Activated CD4-positive, alpha-beta T cell treated with anti-CD3 and anti-CD28 coated beads, Interleukin-2, amount 10 ng/mL, durations not matched to agents 24 days and 14 days (primary cell): ENCODE measurements around the gene CFAP100. TPM values are rescaled to one million over a fixed set of nuclear protein-coding genes. Genes with fewer than 3 reads are reported as not detected.

Experiments used
- DNase-seq: peaks from one replicate; pipeline ENCODE4 v3.0.0; 2022
- H3K27ac Mint-ChIP-seq: one replicate; pipeline ENCODE4 v1.8.0; 2022; ENCODE audit warnings: mild to moderate bottlenecking, mixed read lengths
- H3K27me3 Mint-ChIP-seq: one replicate; pipeline ENCODE4 v1.8.0; 2022; ENCODE audit warnings: mixed read lengths
- H3K36me3 Mint-ChIP-seq: one replicate; pipeline ENCODE4 v1.8.0; 2022; ENCODE audit warnings: low read depth, mild to moderate bottlenecking, mixed read lengths
- H3K4me1 Mint-ChIP-seq: one replicate; pipeline ENCODE4 v1.8.0; 2021; ENCODE audit warnings: mixed read lengths
- H3K4me3 Mint-ChIP-seq: one replicate; pipeline ENCODE4 v1.8.0; 2022; ENCODE audit warnings: mild to moderate bottlenecking, moderate library complexity, mixed read lengths
- H3K9me3 Mint-ChIP-seq: one replicate; pipeline ENCODE4 v1.8.0; 2021; ENCODE audit warnings: mixed read lengths
- intact Hi-C: fragments of 100-400 bp; cut with micrococcal nuclease; formaldehyde crosslinking; loops from one replicate; pipeline ENCODE4 v1.15.1; 2023
- total RNA-seq: library from RNA; stranded (reverse); gene quantifications from 2 replicates; pipeline ENCODE4 v1.2.3, GENCODE V29; 2022

The CFAP100 gene
- total RNA-seq, 1 donor from 2014 or later, result not detected

DNA sequence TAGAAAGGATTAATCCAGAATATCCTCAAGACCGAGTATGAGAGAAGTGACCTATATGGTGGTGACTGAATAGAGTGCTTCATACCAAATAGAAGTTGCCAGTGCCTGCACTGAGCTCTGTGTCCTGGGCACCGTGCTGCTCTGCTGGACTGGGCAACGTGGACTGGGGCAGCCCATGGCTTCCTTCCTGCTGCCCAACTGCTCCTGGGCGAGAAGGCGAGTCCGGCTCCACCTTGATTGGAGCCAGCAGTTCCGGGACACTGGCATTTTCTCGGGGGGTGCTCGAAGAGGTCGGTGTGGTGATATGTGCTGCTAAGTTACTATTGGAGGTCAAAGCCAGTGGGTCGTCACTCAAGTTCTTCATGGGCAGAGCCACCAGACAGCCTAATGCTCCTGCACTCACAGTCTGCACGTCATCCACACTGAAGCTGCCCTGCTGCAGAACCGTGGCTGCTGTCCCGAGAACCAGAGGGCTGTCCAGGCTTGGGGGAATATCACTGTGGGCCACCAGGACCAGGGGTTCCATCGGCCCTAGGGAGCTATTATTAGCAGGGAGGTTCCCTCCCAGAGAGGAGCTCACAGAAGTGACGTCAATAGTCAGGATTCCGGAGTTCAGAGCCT, 66.9 kb downstream of the CFAP100 start:
- H3K36me3 Mint-ChIP-seq, result peaks cover 62% of the 10 kb centered on the region
- intact Hi-C loops, result no loop called here
- H3K27me3 Mint-ChIP-seq, result no peaks in the 10 kb centered on the region
- H3K4me3 Mint-ChIP-seq, result no peak overlapping the region
- no peak for DNase-seq
- no peaks in the 10 kb centered on the region for H3K4me1 Mint-ChIP-seq
- H3K27ac Mint-ChIP-seq, result no peak overlapping the region
- H3K9me3 Mint-ChIP-seq, result no peaks in the 10 kb centered on the region

DNA sequence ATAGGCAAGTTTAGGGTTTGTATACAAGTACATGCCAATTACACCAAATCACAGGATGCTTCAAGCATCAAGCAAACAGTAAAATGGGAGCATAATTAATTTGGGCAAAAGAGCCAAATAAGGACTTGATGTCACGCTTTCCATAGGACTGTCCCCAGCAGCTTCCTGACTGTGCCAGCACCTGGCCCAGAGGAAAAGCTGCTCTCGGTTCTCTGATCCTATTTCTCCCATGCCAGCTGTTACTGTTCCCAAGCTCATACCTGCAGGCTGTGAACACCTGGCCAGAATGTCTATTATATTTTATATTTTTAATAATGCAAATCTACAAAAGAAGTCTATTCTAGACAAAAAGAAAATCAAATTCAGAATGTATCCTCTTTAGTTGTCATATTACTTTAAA, 68.8 kb downstream of the CFAP100 start:
- Mint-ChIP-seq H3K27me3 (no peaks in the 10 kb centered on the region), H3K4me1 (peaks cover 6% of the 10 kb centered on the region), H3K9me3 (no peaks in the 10 kb centered on the region), H3K4me3 (no peak overlapping the region), H3K27ac (no peak overlapping the region), H3K36me3 (peaks cover 60% of the 10 kb centered on the region)
- DNase-seq, result no peak
- intact Hi-C loops, result no loop called here

DNA sequence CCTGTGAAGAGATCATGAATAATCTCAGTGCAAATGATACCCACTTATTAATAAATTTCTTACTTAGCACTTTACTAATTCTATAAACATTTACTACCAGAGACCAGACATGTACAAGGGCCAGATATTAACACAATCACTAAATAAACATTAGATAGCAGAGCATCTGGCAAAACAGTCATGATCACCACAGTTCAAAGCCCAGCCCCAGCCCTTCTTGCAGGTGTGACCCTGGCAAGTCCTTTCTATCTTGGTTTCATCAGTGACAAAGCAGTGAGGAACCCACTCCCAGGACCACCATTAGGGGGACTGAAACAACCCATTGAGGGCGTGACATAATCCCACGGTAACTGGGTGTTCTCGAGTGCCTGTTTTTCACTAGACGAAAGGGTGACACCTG, 69.4 kb downstream of the CFAP100 start:
- peaks cover 63% of the 10 kb centered on the region for H3K36me3 Mint-ChIP-seq
- no peak overlapping the region for H3K27ac Mint-ChIP-seq
- intact Hi-C loops, result no loop called here

DNA sequence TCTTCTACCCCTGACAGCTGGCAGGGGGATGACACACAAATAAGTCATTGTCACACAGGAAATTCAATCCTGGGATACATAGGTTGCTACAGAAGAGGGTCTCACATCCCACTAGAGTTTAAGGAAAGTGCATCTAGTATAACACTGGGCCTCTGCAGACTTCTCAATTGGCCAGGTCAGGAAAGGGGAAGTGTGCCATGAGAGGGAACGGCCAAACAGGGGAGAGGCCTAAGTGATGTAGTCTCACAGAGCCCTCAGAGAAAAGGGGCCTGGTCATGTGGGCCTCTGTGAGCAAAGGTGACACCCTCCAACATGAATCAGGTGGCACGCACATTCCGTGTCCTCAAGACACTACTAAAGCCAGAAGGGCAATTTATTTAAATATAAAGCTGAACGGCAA, 69.8 kb downstream of the CFAP100 start:
- H3K9me3 Mint-ChIP-seq, result no peaks in the 10 kb centered on the region
- no peak overlapping the region for H3K27ac Mint-ChIP-seq
- peaks cover 65% of the 10 kb centered on the region for H3K36me3 Mint-ChIP-seq
- H3K4me3 Mint-ChIP-seq, result no peak overlapping the region
- peaks cover 13% of the 10 kb centered on the region for H3K4me1 Mint-ChIP-seq
- no peaks in the 10 kb centered on the region for H3K27me3 Mint-ChIP-seq
- DNase-seq, result no peak
- intact Hi-C loops, result no loop called here

More for the DNA sequence above, 69.4 kb downstream of the CFAP100 start:
- no peaks in the 10 kb centered on the region for H3K27me3 Mint-ChIP-seq
- no peak for DNase-seq
- H3K9me3 Mint-ChIP-seq, result no peaks in the 10 kb centered on the region
- H3K4me3 Mint-ChIP-seq, result no peak overlapping the region
- peaks cover 9% of the 10 kb centered on the region for H3K4me1 Mint-ChIP-seq

DNA sequence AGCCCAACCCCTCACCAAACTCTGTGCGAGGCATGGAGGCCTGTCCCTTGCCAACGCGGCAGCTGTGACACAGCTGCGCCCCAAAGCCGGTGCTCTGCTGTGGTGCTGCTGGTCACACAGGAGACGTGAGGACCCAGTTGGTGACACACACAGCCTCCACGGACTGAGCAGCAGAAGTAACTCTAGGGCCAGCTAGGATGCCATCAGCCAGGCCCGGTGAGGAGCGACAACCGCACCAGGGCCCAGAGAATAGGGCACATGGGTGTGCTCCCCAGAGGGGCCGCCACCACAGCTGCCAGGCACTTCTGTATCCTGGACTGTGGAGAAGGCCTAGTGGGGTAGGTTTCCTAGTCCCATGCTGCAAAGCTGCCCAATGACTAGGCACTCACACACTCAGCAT, 70.3 kb downstream of the CFAP100 start:
- intact Hi-C loops, result no loop called here
- H3K36me3 Mint-ChIP-seq, result peaks cover 67% of the 10 kb centered on the region
- no peak overlapping the region for H3K4me3 Mint-ChIP-seq
- H3K27me3 Mint-ChIP-seq, result no peaks in the 10 kb centered on the region
- no peak for DNase-seq
- no peaks in the 10 kb centered on the region for H3K9me3 Mint-ChIP-seq
- H3K4me1 Mint-ChIP-seq, result peaks cover 17% of the 10 kb centered on the region
- H3K27ac Mint-ChIP-seq, result no peak overlapping the region

DNA sequence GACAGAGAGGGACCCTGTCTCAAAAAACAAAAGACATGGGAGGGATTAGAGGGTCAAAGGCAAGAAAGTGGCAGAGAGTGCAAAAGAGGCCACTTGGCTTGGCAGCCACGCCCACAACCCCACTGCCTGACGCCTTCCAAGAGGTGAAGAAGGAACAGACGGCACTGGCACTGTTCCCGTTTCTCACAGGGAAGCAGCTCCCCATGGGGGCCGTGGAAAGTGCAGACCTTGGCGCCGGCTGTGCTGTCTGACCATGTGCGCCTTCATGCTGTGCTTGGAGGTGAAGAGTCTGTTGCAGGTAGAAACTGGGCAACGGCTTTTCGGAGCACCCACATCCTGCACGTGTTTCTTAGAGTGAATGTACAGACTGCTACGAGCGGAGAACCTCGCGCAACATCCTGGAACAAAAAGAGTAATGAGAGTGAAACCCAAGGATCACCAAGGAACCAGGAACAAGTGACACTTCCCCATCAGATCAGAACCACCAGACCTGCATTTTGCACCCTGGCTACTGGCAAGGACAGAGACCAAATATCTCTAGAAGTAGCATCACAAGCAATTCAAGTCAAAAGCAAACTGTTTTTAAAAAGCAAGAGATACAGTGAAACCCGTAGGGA, 71.3 kb downstream of the CFAP100 start:
- Mint-ChIP-seq H3K4me1 (peaks cover 17% of the 10 kb centered on the region), H3K4me3 (no peak overlapping the region), H3K27ac (no peak overlapping the region), H3K27me3 (no peaks in the 10 kb centered on the region), H3K36me3 (peaks cover 68% of the 10 kb centered on the region), H3K9me3 (no peaks in the 10 kb centered on the region)
- no peak for DNase-seq
- intact Hi-C loops, result no loop called here

DNA sequence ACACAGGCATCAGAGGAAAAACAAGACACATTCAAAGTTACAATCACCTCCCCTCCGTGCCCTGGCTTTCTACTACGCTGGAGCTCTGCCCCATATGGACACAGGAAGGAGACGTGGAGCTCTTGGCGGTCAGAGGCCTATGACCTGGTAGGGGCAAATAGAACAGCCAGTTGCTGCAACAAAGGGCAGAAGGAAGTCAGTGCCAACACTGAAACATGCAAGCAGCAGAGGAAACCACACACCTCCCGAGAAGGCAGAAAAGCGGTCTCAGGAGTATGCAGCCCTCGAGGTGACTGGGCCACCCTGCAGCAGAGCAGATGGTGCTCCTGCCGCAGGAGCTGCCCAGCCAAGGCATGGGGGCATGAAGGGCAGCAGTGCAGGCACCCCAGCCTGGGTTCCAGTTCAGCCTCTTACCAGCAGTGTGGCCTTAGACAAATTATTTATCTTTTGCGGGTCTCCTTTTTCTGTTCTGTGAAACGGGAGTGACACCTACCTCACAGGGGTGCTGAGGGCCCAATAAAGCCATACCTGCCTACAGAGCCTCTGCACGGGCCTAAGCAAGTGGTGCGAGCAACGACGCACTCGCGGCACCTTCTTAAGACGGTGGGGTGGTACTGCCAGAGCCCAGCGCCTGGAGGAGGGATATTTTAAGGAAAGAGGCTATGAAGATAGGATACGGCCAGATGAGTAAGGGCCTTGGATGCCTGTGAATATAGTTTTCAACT, 72.3 kb downstream of the CFAP100 start:
- H3K4me1 Mint-ChIP-seq, result peaks cover 17% of the 10 kb centered on the region
- intact Hi-C loops, result no loop called here
- DNase-seq, result no peak
- no peaks in the 10 kb centered on the region for H3K27me3 Mint-ChIP-seq
- H3K27ac Mint-ChIP-seq, result no peak overlapping the region
- no peaks in the 10 kb centered on the region for H3K9me3 Mint-ChIP-seq
- H3K4me3 Mint-ChIP-seq, result no peak overlapping the region
- H3K36me3 Mint-ChIP-seq, result peaks cover 64% of the 10 kb centered on the region

DNA sequence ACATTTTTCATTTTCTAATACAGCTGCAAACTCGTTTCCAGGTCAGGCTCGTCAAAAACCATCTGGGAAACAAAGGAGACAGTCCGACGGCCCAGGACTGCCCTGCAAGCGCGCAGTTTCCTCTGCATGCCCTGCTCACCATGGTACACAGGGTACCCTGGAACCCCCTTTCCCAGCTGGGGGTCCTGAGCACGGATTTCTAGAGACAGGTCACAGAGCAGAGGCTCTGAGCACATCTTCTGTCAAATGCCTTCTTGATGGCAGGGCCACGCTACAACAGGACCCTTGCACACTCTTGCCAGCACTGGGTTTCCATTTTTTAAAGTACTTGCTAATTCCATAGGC, 72.9 kb downstream of the CFAP100 start:
- peaks cover 68% of the 10 kb centered on the region for H3K36me3 Mint-ChIP-seq
- intact Hi-C loops, result no loop called here
- DNase-seq, result no peak
- no peaks in the 10 kb centered on the region for H3K27me3 Mint-ChIP-seq
- H3K27ac Mint-ChIP-seq, result no peak overlapping the region
- peaks cover 22% of the 10 kb centered on the region for H3K4me1 Mint-ChIP-seq
- H3K4me3 Mint-ChIP-seq, result no peak overlapping the region
- no peaks in the 10 kb centered on the region for H3K9me3 Mint-ChIP-seq

DNA sequence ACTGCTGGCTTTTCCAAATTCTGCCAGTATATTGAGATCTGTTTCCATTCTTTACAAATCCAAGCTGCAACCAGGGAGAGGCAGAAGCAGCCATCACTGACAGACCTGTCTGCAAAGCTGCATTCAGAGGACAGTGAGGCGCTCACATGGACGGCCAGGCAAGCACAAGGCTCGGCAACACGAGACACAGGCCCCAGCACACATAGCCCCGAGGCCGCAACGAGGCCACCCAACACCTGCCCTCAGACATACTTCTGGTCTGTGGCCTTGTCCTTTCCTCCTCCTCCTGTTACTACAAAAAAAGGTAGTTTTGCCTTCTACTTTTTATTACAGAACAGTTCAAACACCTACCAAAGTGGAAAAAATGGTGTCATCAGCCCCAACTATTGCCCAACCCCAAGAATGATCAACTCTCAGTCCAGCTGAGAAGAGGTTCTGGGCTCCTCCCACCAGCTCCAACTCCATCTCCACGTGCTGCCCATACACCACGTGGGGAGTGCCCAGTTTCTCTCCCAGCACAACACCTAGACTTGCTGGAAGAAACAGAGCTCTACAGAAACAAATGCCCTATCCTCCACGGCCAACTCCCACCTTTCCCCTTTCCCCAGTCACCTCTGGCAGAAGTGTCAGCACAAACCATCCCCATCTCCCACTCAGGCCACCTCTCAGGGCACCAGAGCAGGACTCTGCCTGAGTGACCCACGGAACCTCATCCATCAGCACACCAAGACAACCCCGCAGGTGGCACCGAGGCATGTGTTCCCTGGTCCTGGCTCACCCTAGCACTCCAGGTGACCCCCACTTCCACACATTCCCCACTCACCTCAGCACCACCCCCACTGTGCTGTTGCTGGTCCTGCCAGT, 73.6 kb downstream of the CFAP100 start:
- no peak for DNase-seq
- peaks cover 75% of the 10 kb centered on the region for H3K36me3 Mint-ChIP-seq
- no peaks in the 10 kb centered on the region for H3K27me3 Mint-ChIP-seq
- H3K4me3 Mint-ChIP-seq, result no peak overlapping the region
- peaks cover 29% of the 10 kb centered on the region for H3K4me1 Mint-ChIP-seq
- intact Hi-C loops, result no loop called here
- H3K27ac Mint-ChIP-seq, result peak overlapping the region; percentile 12
- no peaks in the 10 kb centered on the region for H3K9me3 Mint-ChIP-seq

DNA sequence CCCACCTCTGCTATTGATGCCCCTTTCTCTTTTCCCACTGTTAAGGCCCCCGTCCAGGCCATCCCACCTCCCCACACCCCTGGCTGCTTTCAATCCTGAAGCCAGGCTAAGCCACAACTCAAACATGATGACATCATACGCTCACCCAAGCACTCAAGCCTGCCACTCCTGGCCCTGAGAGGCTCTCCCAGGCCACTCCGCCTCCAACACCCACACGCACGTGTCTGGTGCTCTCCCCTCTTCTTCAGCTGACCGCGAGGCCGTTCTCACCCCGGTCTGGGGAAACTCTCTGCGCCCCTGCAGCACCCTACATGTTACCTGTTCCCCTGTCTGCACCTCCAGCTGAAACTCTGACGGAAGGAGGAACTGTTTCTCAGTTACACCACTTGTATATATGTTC, 74.8 kb downstream of the CFAP100 start:
- H3K9me3 Mint-ChIP-seq, result no peaks in the 10 kb centered on the region
- H3K27ac Mint-ChIP-seq, result peak overlapping the region; percentile 29
- no peaks in the 10 kb centered on the region for H3K27me3 Mint-ChIP-seq
- H3K4me3 Mint-ChIP-seq, result no peak overlapping the region
- DNase-seq, result no peak
- peaks cover 75% of the 10 kb centered on the region for H3K36me3 Mint-ChIP-seq
- intact Hi-C loops, result no loop called here
- peaks cover 38% of the 10 kb centered on the region for H3K4me1 Mint-ChIP-seq

DNA sequence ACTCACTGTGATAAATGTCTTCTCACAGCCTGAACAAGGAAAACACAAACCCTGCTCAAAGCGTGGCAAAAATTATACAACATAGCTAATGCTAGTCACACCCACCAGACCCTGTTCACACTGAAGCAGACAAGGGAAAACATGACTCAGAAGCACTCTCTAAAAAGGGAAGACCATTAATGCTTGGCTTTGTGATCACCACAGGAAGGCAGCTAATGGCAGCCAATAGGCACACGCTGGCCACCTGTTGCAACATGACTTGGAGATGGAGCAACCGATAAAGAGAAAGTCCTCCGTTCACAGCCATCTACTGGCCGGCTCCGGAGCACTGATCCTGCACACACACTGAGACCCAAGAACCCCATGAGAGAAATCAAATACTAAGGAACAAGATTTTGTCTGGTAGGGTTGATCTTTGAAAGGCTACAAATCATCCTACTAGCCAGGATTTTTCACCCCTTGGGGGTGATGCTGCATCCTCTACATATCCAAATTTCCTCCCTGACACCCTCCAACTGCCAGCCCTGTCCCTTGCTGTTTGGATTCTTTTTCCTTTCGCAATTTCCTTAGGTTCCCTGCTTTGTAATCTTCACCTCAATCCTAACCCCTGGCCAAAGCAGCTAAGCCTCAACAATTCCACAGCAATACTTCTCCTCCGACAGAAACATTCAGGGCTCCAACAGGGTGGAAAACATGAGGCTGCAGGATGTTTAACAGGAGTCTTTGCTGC, 77.7 kb downstream of the CFAP100 start:
- Mint-ChIP-seq H3K4me1 (peaks cover 44% of the 10 kb centered on the region), H3K36me3 (peaks cover 54% of the 10 kb centered on the region), H3K27ac (peak overlapping the region; percentile 14), H3K27me3 (peaks cover 1% of the 10 kb centered on the region), H3K9me3 (no peaks in the 10 kb centered on the region), H3K4me3 (peak overlapping the region; percentile 95)
- no peak for DNase-seq
- intact Hi-C loops, result loop anchor here (10.0 kb wide), 3 partner anchors 878 to 1642 kb away; partner anchors contain the start of genes OSBPL11 and SEC61A1

DNA sequence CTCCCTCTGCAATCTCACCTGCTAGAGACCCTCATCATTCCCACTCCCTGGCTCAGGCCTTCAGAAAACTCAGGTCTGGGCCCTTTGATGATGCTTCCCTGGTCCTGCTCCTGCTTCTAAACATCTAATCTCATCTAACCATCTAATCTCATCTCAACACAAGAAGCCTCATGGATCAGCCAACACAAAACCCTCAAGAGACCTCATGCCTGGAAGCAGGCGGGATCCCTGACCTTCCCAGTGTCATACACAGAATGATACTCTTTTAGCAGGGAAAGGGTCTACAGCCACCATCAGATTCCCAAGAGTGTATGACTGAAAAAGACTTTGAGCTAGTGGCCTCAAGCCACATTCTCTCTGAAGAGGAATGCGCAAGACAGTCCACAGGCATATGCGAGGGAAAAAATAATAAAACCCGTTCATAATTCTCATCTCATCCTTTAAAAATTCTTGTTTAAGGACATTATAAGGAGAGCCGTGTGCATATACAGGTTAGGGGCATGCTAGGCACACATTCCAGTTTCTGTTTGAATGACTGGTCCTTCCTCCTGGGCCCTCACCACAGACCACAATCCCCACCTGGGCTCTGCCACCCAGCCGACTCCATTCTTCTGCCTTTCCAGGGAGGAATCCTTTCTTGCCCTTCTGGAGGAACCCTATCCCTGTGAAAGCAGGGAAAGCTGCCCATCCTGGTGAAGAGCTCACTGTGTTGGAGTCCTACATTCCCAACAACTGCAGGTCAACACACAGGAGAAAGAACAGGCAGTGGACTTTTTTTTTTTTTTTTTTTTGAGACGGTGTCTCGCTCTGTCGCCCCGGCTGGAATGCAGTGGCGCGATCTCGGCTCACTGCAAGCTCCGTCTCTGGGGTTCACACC, 78.8 kb downstream of the CFAP100 start:
- H3K36me3 Mint-ChIP-seq, result peaks cover 48% of the 10 kb centered on the region
- no peaks in the 10 kb centered on the region for H3K9me3 Mint-ChIP-seq
- H3K4me3 Mint-ChIP-seq, result peak overlapping the region; percentile 95
- peaks cover 3% of the 10 kb centered on the region for H3K27me3 Mint-ChIP-seq
- no peak for DNase-seq
- H3K4me1 Mint-ChIP-seq, result peaks cover 40% of the 10 kb centered on the region
- intact Hi-C loops, result loop anchor here (10.0 kb wide), 3 partner anchors 879 to 1641 kb away; partner anchors contain the start of genes OSBPL11 and SEC61A1
- H3K27ac Mint-ChIP-seq, result peak overlapping the region; percentile 44
